Activated T-cell treated with anti-CD3 and anti-CD28 coated beads for 24 hours (primary cell): ENCODE results near the gene UBLCP1.

Source experiments
- DNase-seq: peaks from one replicate; pipeline ENCODE4 v3.0.0-alpha.2; 2020; ENCODE audit warnings: low read depth

Gene UBLCP1

GRCh38 chr5:159313197-159313596, 50.1 kb downstream of the UBLCP1 start:
- DNase-seq, result no peak

- DNase-seq, result peak; percentile 33
These were observed 53.7 kb downstream of the UBLCP1 start for GRCh38 chr5:159316519-159317383.

GRCh38 chr5:159317849-159318248, 54.8 kb downstream of the UBLCP1 start:
- no peak for DNase-seq

DNA sequence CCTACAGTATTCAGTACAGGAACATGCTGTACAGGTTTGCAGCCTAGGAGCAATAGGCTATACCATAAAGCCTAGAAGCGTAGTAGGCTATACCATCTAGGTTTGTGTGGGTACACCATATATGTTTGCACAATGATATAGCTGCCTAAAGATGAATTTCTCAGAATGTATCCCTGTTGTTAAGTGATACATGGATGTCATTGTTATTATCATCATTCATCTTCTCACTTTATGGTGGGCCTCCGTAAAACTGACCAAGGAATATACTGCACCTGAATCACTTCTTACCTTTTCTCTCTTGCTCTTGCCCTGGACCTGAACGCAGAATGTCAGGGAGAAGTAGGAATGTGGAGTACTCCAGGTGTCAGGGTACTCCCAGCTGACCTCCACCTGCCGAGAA, 55.4 kb downstream of the UBLCP1 start:
- no peak for DNase-seq

DNA sequence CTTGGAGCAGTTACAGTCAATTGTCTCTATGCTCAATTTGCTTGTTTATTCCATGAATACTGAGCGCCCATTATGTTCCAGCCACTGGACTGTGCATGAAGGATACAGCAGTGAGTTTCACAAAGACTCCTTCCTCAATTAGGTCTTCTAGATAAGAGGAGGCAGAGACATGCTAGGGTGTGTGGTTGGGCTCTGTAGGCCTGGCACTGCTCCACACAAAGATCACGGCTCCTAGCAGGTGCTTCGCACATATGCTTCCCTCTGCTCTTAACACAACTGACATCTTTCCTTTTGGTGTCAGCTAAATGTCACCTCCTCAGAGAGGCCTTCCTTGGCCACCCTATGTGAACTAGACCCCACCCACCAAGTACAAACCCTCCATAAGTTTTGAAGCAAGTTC, 56.3 kb downstream of the UBLCP1 start:
- no peak for DNase-seq

DNA sequence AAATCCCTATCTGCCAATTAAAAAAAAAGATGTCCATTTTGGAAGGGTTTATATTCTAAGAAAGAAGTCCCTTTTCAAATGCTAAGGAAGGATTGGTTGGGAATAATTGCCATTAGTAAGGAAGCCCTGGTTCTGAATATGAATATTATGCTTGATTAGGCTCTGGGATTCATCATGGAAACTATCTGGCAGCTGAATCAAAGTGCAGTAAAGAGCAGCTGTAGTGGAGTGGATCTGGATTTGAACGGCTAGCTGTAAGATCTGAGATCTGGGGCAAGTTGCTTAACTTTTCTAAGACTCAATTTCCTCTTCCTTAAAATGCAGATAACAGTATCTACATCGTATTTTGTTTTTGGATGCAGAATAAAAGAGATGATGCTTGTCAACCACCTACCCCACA, 56.7 kb downstream of the UBLCP1 start:
- no peak for DNase-seq

- no peak for DNase-seq
These were observed 59.1 kb downstream of the UBLCP1 start for GRCh38 chr5:159322180-159322579.

- DNase-seq, result no peak
These were observed 61.1 kb downstream of the UBLCP1 start for GRCh38 chr5:159324102-159324755.

DNA sequence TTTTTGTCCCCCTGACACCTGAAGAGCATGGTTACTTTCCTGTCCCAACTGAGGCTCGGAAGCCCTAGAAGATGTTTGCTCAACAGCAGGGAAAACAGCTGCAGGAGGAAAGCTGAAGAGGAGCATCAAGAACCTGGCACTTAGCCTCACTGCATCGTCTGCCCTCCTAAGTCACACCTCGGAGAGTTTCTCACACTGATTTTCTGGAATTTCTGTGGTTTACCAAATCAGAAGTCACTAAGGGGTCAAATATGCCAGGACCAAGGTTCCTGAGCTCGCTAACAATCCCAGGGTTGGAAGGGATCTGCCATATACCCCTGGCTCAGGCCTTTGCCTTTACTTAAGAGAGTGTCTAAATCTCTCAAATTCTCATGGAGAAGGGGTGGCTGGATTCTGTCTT, 61.9 kb downstream of the UBLCP1 start:
- DNase-seq, result no peak

GRCh38 chr5:159330131-159330800, 67.2 kb downstream of the UBLCP1 start, which contains the start of gene IL12B:
Gene IL12B, minus strand, starts transcription at chr5:159330487. Its CDS starts 3,705 bp downstream, at chr5:159326782.
- DNase-seq, result no peak

GRCh38 chr5:159331093-159331973, 68.2 kb downstream of the UBLCP1 start:
- peak; percentile 67 for DNase-seq

GRCh38 chr5:159332800-159333544, 69.9 kb downstream of the UBLCP1 start:
- no peak for DNase-seq

DNA sequence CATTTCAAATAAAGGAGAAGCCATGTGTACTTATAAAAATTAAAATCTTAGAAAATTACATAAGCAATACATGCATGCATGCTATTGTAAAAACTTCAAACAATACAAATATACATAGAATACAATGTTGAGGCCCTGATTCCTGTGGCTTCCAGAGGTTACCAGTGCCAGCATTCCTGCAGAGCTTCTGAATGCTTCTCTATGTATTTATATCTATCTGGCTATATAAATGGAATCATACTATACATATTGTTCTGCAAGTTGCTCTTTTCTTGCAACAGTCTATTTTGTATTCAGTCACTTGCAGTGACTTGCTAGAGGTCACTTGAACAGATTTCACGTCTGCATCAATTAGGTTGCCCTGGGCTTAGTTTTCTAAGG, 70.4 kb downstream of the UBLCP1 start:
- no peak for DNase-seq
